Gastrocnemius medialis (tissue), 4 donors: Measurements from ENCODE around the gene TMEM267. TPM values are rescaled to one million over a fixed set of nuclear protein-coding genes. Genes with fewer than 3 reads are reported as not detected.
"Not testable (repeated sequence)": the region's sequence is repeated elsewhere in the genome, so short reads cannot be mapped to it uniquely, and the experiment has no call there.

Experiments
- ATAC-seq, 2 donors: fragments of 150-250 bp; one replicate each; pipeline ENCODE4 v1.9.1; 2016
- DNase-seq, 2 donors: peaks; one replicate each; pipeline ENCODE4 v3.0.0-alpha.2; 2019
- H3K27ac ChIP-seq, 4 donors: fragments of 200-600 bp; sonication (generic); 1 replicate in 1 of 4; 2 replicates in 3 of 4; pipeline ENCODE4 v1.5.1; 2016 to 2018; ENCODE audit warnings: mild to moderate bottlenecking in 2 of 4, moderate library complexity in 1 of 4
- H3K27me3 ChIP-seq, 3 donors: fragments of 200-600 bp; sonication (generic) in 2 of 3; 1 replicate in 1 of 3; 2 replicates in 2 of 3; pipeline versions ENCODE4 v1.5.1 to v1.6.0; 2016 to 2019; ENCODE audit warnings: mild to moderate bottlenecking in 1 of 3, moderate library complexity in 1 of 3
- H3K36me3 ChIP-seq, 2 donors: fragments of 200-600 bp; sonication (generic) in 1 of 2; one replicate each; pipeline ENCODE4 v1.5.1; 2017 to 2018
- H3K4me1 ChIP-seq, 2 donors: fragments of 200-600 bp; sonication (generic) in 1 of 2; one replicate each; pipeline ENCODE4 v1.5.1; 2016 to 2017; ENCODE audit warnings: mild to moderate bottlenecking in 2 of 2
- H3K4me3 ChIP-seq, 4 donors: fragments of 200-600 bp; sonication (generic) in 3 of 4; 1 replicate in 1 of 4; 2 replicates in 3 of 4; pipeline ENCODE4 v1.5.1; 2016 to 2019; ENCODE audit warnings: mild to moderate bottlenecking in 2 of 4
- H3K9me3 ChIP-seq, 3 donors: fragments of 200-600 bp; sonication (generic) in 2 of 3; 1 replicate in 1 of 3; 2 replicates in 2 of 3; pipeline ENCODE4 v1.5.1; 2016 to 2019
- POLR2A ChIP-seq, 2 donors: fragments of 450-650 bp; IDR thresholded peaks; one replicate each; pipeline ENCODE4 v1.6.1; 2017; ENCODE audit warnings: antibody characterized with exemption in 2 of 2, mild to moderate bottlenecking in 2 of 2, moderate library complexity in 2 of 2
- in situ Hi-C, 4 donors: fragments of 200-750 bp; cut with MboI; loops; one replicate each; pipeline versions ENCODE4 v1.15.0 to v1.8.0; 2017; ENCODE audit warnings: low sequenced_read_pairs in 4 of 4
- intact Hi-C: fragments of 100-400 bp; cut with DNase I; formaldehyde crosslinking; loops from one replicate; pipeline ENCODE4 v1.15.1; 2023; ENCODE audit warnings: low total_unique reads
- total RNA-seq, 4 donors: library from RNA; depleted of rRNA; stranded (reverse); fragments of >200 nt; gene quantifications; one replicate each; pipeline versions ENCODE4 v1.1.0 to v1.2.3, GENCODE V29; 2016
- TF ChIP-seq, protein P1 (sequence below), 5 experiments: fragments of 450-650 bp in 3 of 5; fragments of 200-600 bp in 2 of 5; sonication (generic) in 2 of 5; IDR thresholded peaks in 4 of 5; conservative IDR thresholded peaks in 1 of 5; 1 replicate in 4 of 5; 2 replicates in 1 of 5; pipeline ENCODE4 v1.5.1; 2016 to 2019; ENCODE audit warnings: antibody characterized with exemption in 5 of 5, mild to moderate bottlenecking in 3 of 5, moderate library complexity in 3 of 5

The TMEM267 gene
- total RNA-seq, 4 donors from 2014 or later = 3.8 to 7.3 (median 4.7) TPM

DNA sequence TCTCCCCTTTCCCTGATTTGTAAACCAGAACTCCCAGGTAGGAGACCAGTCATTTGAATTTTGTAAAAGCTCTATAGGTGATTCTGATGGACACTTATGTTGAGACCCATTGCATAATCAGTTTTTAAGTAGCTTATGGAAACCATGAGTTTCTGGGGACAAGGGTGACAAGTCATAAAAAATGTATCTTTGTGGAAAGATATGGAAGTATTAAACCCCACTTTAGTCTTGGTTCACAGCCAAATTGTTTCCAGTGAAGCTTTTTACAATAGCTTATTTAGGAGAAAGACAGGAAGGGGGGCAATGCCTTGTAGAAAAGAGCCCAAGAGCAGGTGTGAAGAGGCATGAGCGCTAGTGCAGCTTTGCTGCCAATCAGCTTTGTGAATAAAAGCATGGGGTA is 71.0 kb downstream of the TMEM267 start:
- Histone ChIP-seq H3K27me3 (no peaks in the 10 kb centered on the region), H3K4me3 (no peak overlapping the region), H3K9me3 (no peaks in the 10 kb centered on the region), H3K36me3 (no peaks in the 10 kb centered on the region), H3K27ac (no peak overlapping the region), H3K4me1 (no peaks in the 10 kb centered on the region)
- in situ Hi-C loops = no loop called here
- ATAC-seq = no peak
- no peak for DNase-seq
- TF ChIP-seq, protein P1, sequence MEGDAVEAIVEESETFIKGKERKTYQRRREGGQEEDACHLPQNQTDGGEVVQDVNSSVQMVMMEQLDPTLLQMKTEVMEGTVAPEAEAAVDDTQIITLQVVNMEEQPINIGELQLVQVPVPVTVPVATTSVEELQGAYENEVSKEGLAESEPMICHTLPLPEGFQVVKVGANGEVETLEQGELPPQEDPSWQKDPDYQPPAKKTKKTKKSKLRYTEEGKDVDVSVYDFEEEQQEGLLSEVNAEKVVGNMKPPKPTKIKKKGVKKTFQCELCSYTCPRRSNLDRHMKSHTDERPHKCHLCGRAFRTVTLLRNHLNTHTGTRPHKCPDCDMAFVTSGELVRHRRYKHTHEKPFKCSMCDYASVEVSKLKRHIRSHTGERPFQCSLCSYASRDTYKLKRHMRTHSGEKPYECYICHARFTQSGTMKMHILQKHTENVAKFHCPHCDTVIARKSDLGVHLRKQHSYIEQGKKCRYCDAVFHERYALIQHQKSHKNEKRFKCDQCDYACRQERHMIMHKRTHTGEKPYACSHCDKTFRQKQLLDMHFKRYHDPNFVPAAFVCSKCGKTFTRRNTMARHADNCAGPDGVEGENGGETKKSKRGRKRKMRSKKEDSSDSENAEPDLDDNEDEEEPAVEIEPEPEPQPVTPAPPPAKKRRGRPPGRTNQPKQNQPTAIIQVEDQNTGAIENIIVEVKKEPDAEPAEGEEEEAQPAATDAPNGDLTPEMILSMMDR (IDR thresholded peaks at IDR 0.05 in 4 of 5, conservative IDR thresholded peaks at IDR 0.05 in 1 of 5) = no peak
- no peak for TF ChIP-seq POLR2A (IDR thresholded peaks at IDR 0.05)
- intact Hi-C loops = no loop called here

DNA sequence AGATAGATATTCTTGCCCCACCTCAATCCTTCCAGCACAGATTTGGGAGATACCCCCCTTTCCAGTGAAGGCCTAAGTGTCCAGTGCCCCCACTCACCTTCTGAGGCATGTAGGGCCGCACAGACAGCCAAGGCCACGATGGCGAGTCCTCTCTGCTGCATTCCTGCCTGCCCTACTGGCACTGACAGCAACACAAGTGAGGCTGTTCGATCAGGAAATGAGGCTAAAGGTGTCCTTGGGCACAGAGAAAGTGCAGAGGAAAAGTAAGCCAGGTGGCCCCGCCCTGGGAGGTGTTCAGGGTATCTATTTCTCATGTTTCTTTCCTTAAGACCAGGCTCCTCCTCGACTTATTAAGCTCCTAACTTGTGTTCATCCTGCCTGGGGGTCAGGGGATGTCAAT is 71.5 kb downstream of the TMEM267 start, which contains the start of gene CCL28:
Gene CCL28, minus strand, starts transcription at position 236 of the 400 bp plus-strand sequence. Its CDS starts 75 bp downstream, at position 161.
- Histone ChIP-seq H3K27ac (no peak within 1 kb of the TSS), H3K4me3 (no peak within 1 kb of the TSS), H3K9me3 (no peaks in the 10 kb centered on the region), H3K27me3 (no peaks in the 10 kb centered on the region), H3K4me1 (no peaks in the 10 kb centered on the region), H3K36me3 (no peaks in the 10 kb centered on the region)
- TF ChIP-seq, protein P1 (IDR thresholded peaks at IDR 0.05 in 4 of 5, conservative IDR thresholded peaks at IDR 0.05 in 1 of 5) = no peak
- intact Hi-C loops (no loop called here), in situ Hi-C loops (no loop called here)
- ATAC-seq (no peak), DNase-seq (no peak)

DNA sequence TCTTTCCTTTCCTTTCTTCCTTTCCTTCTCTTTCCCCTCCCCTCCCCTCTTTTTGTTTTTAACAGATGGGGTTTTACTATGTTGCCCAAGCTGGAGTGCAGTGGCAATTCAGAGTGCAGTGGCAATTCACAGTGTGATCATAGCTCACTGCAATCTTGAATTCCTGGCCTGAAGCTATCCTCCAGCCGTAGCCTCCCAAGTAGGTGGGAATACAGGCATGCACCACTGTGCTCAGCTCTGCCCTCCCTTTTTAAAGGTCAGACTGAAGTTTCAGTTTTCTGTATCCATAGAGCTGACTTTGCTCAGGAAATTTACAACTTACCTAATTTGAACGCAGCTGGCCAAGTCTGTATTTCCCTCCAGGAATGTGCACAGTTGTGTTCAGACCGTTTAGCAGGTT is 72.2 kb downstream of the TMEM267 start:
- in situ Hi-C loops = no loop called here
- TF ChIP-seq POLR2A (IDR thresholded peaks at IDR 0.05) = no peak

DNA sequence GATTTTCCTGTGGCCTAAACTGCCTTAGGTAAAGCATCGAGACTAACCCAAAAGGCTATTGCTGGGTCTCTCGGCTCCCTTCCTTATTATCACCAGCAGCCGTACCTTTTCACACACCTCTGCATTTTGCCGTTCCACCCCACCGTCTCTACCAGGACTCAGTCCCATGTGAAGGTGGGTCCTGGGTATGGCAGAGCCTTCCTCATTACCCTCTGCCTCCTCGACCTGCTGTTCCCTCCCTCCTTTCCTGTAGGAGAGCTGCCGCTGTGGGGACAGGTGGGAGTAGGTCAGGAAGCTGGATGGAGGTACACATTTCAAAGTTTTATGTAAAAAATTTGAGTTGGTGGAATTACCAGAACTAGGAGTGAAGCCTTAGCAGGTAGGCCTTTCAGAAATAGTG is 73.3 kb downstream of the TMEM267 start:
- ATAC-seq (no peak), DNase-seq (no peak)
- H3K4me3 ChIP-seq = no peak overlapping the region
- no peaks in the 10 kb centered on the region for H3K27me3 ChIP-seq
- in situ Hi-C loops = no loop called here
- no peaks in the 10 kb centered on the region for H3K4me1 ChIP-seq
- intact Hi-C loops = no loop called here
- TF ChIP-seq, protein P1 (IDR thresholded peaks at IDR 0.05 in 4 of 5, conservative IDR thresholded peaks at IDR 0.05 in 1 of 5) = no peak
- no peak for TF ChIP-seq POLR2A (IDR thresholded peaks at IDR 0.05)
- H3K27ac ChIP-seq = no peak overlapping the region
- no peaks in the 10 kb centered on the region for H3K36me3 ChIP-seq
- no peaks in the 10 kb centered on the region for H3K9me3 ChIP-seq

More for the DNA sequence above, 72.2 kb downstream of the TMEM267 start:
- Histone ChIP-seq H3K27ac (no peak overlapping the region), H3K27me3 (no peaks in the 10 kb centered on the region), H3K9me3 (no peaks in the 10 kb centered on the region), H3K36me3 (no peaks in the 10 kb centered on the region), H3K4me3 (no peak overlapping the region), H3K4me1 (no peaks in the 10 kb centered on the region)
- no peak for ATAC-seq
- DNase-seq = no peak
- intact Hi-C loops = no loop called here

DNA sequence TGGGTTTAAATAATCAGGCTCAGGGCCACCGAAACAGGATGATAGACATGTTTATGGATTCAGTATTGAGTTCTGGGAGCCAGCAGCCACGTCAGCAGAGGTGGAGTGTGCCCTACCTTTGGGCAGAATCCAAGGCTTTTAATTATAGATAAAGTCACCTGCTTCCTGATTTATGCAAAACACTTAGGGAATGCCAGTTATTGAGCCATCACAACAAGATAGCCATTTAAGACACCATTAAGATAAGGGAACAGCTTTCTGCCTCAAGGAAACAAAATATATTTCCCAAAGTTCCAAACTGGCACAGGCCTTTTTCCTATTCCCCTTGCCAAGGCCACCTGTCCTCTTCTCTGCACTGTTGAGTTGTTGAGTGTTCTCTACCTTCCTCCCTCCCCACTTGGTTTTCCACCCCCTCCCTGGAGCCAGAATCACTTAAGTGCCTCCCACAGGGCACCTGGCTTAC is 73.8 kb downstream of the TMEM267 start:
- TF ChIP-seq, protein P1 (IDR thresholded peaks at IDR 0.05 in 4 of 5, conservative IDR thresholded peaks at IDR 0.05 in 1 of 5) = no peak
- TF ChIP-seq POLR2A (IDR thresholded peaks at IDR 0.05) = no peak
- H3K4me3 ChIP-seq = no peak overlapping the region
- intact Hi-C loops (no loop called here), in situ Hi-C loops (no loop called here)
- no peak for ATAC-seq
- DNase-seq = no peak
- H3K36me3 ChIP-seq = no peaks in the 10 kb centered on the region
- no peak overlapping the region for H3K27ac ChIP-seq
- H3K27me3 ChIP-seq = no peaks in the 10 kb centered on the region
- no peaks in the 10 kb centered on the region for H3K4me1 ChIP-seq
- no peaks in the 10 kb centered on the region for H3K9me3 ChIP-seq

DNA sequence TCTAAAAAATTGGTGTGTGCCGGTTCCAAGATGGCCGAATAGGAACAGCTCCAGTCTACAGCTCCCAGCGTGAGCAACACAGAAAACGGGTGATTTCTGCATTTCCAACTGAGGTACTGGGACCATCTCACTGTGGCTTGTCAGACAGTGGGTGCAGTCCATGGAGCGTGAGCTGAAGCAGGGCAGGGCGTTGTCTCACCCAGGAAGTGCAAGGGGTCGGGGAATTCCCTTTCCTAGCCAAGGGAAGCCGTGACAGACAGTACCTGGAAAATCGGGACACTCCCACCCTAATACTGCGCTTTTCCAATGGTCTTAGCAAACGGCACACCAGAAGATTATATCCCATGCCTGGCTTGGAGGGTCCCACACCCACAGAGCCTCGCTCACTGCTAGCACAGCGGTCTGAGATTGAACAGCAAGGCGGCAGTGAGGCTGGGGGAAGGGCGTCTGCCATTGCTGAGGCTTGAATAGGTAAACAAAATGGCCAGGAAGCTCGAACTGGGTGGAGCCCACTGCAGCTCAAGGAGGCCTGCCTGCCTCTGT is 81.1 kb downstream of the TMEM267 start:
- intact Hi-C loops, H3K9me3 ChIP-seq, H3K36me3 ChIP-seq, H3K27ac ChIP-seq, in situ Hi-C loops, ATAC-seq, DNase-seq, H3K4me1 ChIP-seq, H3K4me3 ChIP-seq: not testable (repeated sequence)
- H3K27me3 ChIP-seq = peaks cover 3 to 11% (median 11%) of the 10 kb centered on the region in 3 donors
